ENCODE results near the gene PLA2G4E.

Gene PLA2G4E

GRCh38 chr15:41954036-41954435, 66.8 kb downstream of the PLA2G4E start:
- no peak for DNase-seq (ENCODE audit: low read depth)

GRCh38 chr15:41952013-41952563, 68.8 kb downstream of the PLA2G4E start:
- no peak for DNase-seq (ENCODE audit: low read depth)

GRCh38 chr15:41951571-41951970, 69.3 kb downstream of the PLA2G4E start:
- DNase-seq (ENCODE audit: low read depth), result no peak

GRCh38 chr15:41950489-41950888, 70.4 kb downstream of the PLA2G4E start:
- no peak for DNase-seq (ENCODE audit: low read depth)

GRCh38 chr15:41950127-41950483, 70.7 kb downstream of the PLA2G4E start:
- DNase-seq (ENCODE audit: low read depth), result no peak

- no peak for DNase-seq (ENCODE audit: low read depth)
Measured at GRCh38 chr15:41949401-41950126, 71.3 kb downstream of the PLA2G4E start.

- DNase-seq (ENCODE audit: low read depth), result no peak
Measured at GRCh38 chr15:41948490-41948889, 72.4 kb downstream of the PLA2G4E start.

- no peak for DNase-seq (ENCODE audit: low read depth)
Measured at GRCh38 chr15:41946970-41947369, 73.9 kb downstream of the PLA2G4E start.

GRCh38 chr15:41945731-41946130, 75.1 kb downstream of the PLA2G4E start:
- DNase-seq (ENCODE audit: low read depth), result no peak

GRCh38 chr15:41945221-41945620, 75.6 kb downstream of the PLA2G4E start:
- no peak for DNase-seq (ENCODE audit: low read depth)

- DNase-seq (ENCODE audit: low read depth), result no peak
Measured at GRCh38 chr15:41944313-41944940, 76.4 kb downstream of the PLA2G4E start.

GRCh38 chr15:41943543-41944312, 77.1 kb downstream of the PLA2G4E start:
- no peak for DNase-seq (ENCODE audit: low read depth)

GRCh38 chr15:41942886-41943285, 78.0 kb downstream of the PLA2G4E start:
- no peak for DNase-seq (ENCODE audit: low read depth)

- DNase-seq (ENCODE audit: low read depth), result no peak
Measured at GRCh38 chr15:41941644-41942415, 79.0 kb downstream of the PLA2G4E start.

GRCh38 chr15:41940441-41940857, 80.4 kb downstream of the PLA2G4E start:
- DNase-seq (ENCODE audit: low read depth), result peak; percentile 50

- no peak for DNase-seq (ENCODE audit: low read depth)
Measured at GRCh38 chr15:41939986-41940385, 80.9 kb downstream of the PLA2G4E start.

- no peak for DNase-seq (ENCODE audit: low read depth)
Measured at GRCh38 chr15:41937568-41937923, 83.3 kb downstream of the PLA2G4E start.

- DNase-seq (ENCODE audit: low read depth), result peak; percentile 75
Measured at GRCh38 chr15:41936649-41937567, 83.9 kb downstream of the PLA2G4E start.

GRCh38 chr15:41936155-41936554, 84.7 kb downstream of the PLA2G4E start:
- no peak for DNase-seq (ENCODE audit: low read depth)

GRCh38 chr15:41935566-41936020, 85.2 kb downstream of the PLA2G4E start:
- no peak for DNase-seq (ENCODE audit: low read depth)

- DNase-seq (ENCODE audit: low read depth), result peak; percentile 63
Measured at GRCh38 chr15:41934843-41935242, 86.0 kb downstream of the PLA2G4E start.
